GM19452 (cell line): ENCODE data around the gene CCDC28A.

Experiments
- ATAC-seq: cut with Tn5 transposase; IDR thresholded peaks from one replicate; pipeline ENCODE4 v1.9.1; 2021; ENCODE audit not compliant: unreplicated experiment

The CCDC28A gene

GRCh38 chr6:138833816-138834539, 60.4 kb downstream of the CCDC28A start:
- ATAC-seq: no peak

- ATAC-seq: no peak
Measured at GRCh38 chr6:138837246-138837645, 63.7 kb downstream of the CCDC28A start.
